ENCODE results near the gene RANBP1. TPM values are rescaled to one million over a fixed set of nuclear protein-coding genes. Genes with fewer than 3 reads are reported as not detected.
A peak's percentile ranks its signal among the peaks of the same experiment; 100 is the strongest.

The RANBP1 gene
- total and polyA plus RNA-seq, 2 of the 8 experiments (the other 6 are each of a cell fraction or from before 2014, with no cell fraction given): 343 to 484 TPM

GRCh38 chr22:20085651-20086050 lies 30.3 kb upstream of the RANBP1 start:
- Histone ChIP-seq H2BK15ac (ENCODE audit: low read length) (no peak overlapping the region), H3K9me3 (ENCODE audit: insufficient read depth in 2 of 2, low read depth in 1 of 2, low read length in 1 of 2) (no peaks in the 10 kb centered on the region), H2BK120ac (replicated peaks; ENCODE audit: low read depth, low read length) (no peak overlapping the region), H4K8ac (ENCODE audit: extremely low read depth, insufficient read depth, low read length) (peak overlapping the region; percentile 1; the same call in 1 of the 2 replicates), H3K27me3 (replicated peaks in 1 of 4; ENCODE audit: control insufficient read depth in 3 of 4, extremely low read depth in 1 of 4, insufficient read depth in 3 of 4, low read length in 3 of 4) (no peaks in the 10 kb centered on the region), H2BK5ac (ENCODE audit: low read depth, low read length) (no peak overlapping the region), H3K4me2 (ENCODE audit: insufficient read depth in 1 of 2, low read depth in 2 of 2, low read length in 2 of 2) (no peak overlapping the region), H3K27ac (ENCODE audit: low read depth, low read length) (no peak overlapping the region), H3K4ac (replicated peaks; ENCODE audit: insufficient read length, low read depth, low read length) (no peak overlapping the region), H2AK5ac (ENCODE audit: low read depth, low read length) (no peak overlapping the region), H3K56ac (replicated peaks; ENCODE audit: insufficient read length, low read depth, low read length) (no peak overlapping the region), H3K79me2 (ENCODE audit: control insufficient read depth in 1 of 2, insufficient read depth in 2 of 2, low read length in 2 of 2) (peaks cover 26 to 67% of the 10 kb centered on the region in 2 experiments), H3K23ac (ENCODE audit: insufficient read length) (no peak overlapping the region), H2AFZ (ENCODE audit: low read length) (no peak overlapping the region), H3K4me3 (ENCODE audit: extremely low read depth in 1 of 4, insufficient read depth in 2 of 4, low read depth in 3 of 4, low read length in 4 of 4) (no peak overlapping the region), H4K20me1 (replicated peaks in 1 of 2; ENCODE audit: control insufficient read depth in 1 of 2, insufficient read depth in 2 of 2, low read length in 2 of 2) (peaks cover 25 to 61% of the 10 kb centered on the region in 2 experiments), H3K36me3 (ENCODE audit: control insufficient read depth in 2 of 4, insufficient read depth in 4 of 4, low read length in 3 of 4) (peaks cover 45 to 51% (median 49%) of the 10 kb centered on the region in 4 experiments), H3K9ac (replicated peaks in 1 of 4; ENCODE audit: extremely low read depth in 1 of 4, low read depth in 3 of 4, low read length in 3 of 4) (no peak overlapping the region), H3K18ac (ENCODE audit: extremely low read depth, low read length) (no peak overlapping the region), H3K23me2 (ENCODE audit: low read depth, low read length) (peaks cover 7% of the 10 kb centered on the region), H2BK20ac (ENCODE audit: low read length) (no peak overlapping the region), H2BK12ac (ENCODE audit: low read depth, low read length) (no peak overlapping the region), H3K79me1 (ENCODE audit: low read depth, low read length) (peaks cover 35% of the 10 kb centered on the region), H4K5ac (ENCODE audit: insufficient read length, low read depth, low read length) (no peak overlapping the region), H3K4me1 (replicated peaks in 1 of 4; ENCODE audit: control insufficient read depth in 3 of 4, insufficient read depth in 4 of 4, low read length in 3 of 4) (peaks cover 3 to 19% (median 10%) of the 10 kb centered on the region in 4 experiments; a peak in 6 of 7 replicates), H4K91ac (replicated peaks; ENCODE audit: insufficient read length, low read length) (no peak overlapping the region), H3K14ac (ENCODE audit: insufficient read length) (no peak overlapping the region)
- ChIA-PET CTCF (ENCODE audit: partially characterized antibody) (interaction anchor here (0.7 to 4.3 kb wide), 16 partner anchors 10 to 134 kb away, joined by 3 to 18 read pairs (median 7); partner anchors contain the start of gene RANBP1), POLR2A (ENCODE audit: partially characterized antibody) (interaction anchor here (1.0 to 29.4 kb wide), 7 partner anchors 8 to 115 kb away, joined by 3 to 598 read pairs (median 4); partner anchors contain the start of genes RANBP1 and TRMT2A)
- no peak for DNase-seq (ENCODE audit: low read depth in 1 of 2, low spot score in 2 of 2)
- TF ChIP-seq GTF2F1 (IDR thresholded peaks at IDR 0.05; ENCODE audit: borderline replicate concordance, low read depth, low read length) (no peak), MAX (IDR thresholded peaks at IDR 0.05) (no peak), BACH1 (IDR thresholded peaks at IDR 0.05; ENCODE audit: low read length) (no peak), CEBPB (IDR thresholded peaks at IDR 0.05; ENCODE audit: low read depth, low read length) (no peak), RAD21 (IDR thresholded peaks at IDR 0.05 in 1 of 2, conservative IDR thresholded peaks at IDR 0.05 in 1 of 2; ENCODE audit: low read depth in 2 of 2, low read length in 2 of 2) (no peak)
- FAIRE-seq: no peak
- 95% methylated on average over 20 of the region's 20 CpGs; no CpG with 5 or more reads in 1 of the 2 experiments for WGBS, 2 experiments (ENCODE audit: extremely low coverage in 1 of 2, insufficient coverage in 1 of 2, insufficient read length in 1 of 2, insufficient replicate concordance in 2 of 2, low coverage in 1 of 2, low lambda C conversion rate in 2 of 2, missing lambda C conversion rate in 1 of 2)

All from H1 (cell line).